ENCODE data around the gene GGTLC2. TPM values are rescaled to one million over a fixed set of nuclear protein-coding genes. Genes with fewer than 3 reads are reported as not detected.

The GGTLC2 gene
- total RNA-seq, 3 donors from 2014 or later (not counting 1 experiment from before 2014, with no cell fraction given), result not detected

DNA sequence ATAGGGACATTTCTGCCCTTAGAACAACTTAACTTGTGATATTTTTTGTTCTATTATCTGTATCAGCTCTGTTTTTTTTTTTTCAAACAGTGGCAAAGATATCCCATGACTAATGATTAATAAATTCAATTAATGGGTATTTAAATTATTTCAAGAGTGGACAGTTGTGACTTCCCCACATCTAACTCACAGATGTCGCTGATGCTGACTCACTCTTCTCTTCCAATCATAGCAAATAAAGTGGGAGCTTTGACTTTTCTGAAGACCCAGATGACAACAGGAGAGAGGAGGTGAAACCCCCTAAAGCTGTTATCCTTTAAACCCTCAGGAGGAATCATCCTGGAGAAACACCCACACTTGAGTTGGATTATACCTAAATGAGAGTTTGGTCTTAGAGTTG is 27.1 kb downstream of the GGTLC2 start:
- peaks cover 2% of the 10 kb centered on the region for H3K27me3 ChIP-seq (ENCODE audit: control insufficient read depth, insufficient read depth, low read length)
- H3K4me1 ChIP-seq (ENCODE audit: control insufficient read depth, insufficient read depth, low read length), result peaks cover 27% of the 10 kb centered on the region
- H3K4me1 Mint-ChIP-seq, result peaks cover 30 to 34% of the 10 kb centered on the region in 2 donors
- WGBS (ENCODE audit: insufficient coverage), result 100% methylated on average over 1 of the region's 1 CpG
- H3K4me3 Mint-ChIP-seq, result no peak overlapping the region
- H3K36me3 Mint-ChIP-seq, result no peaks in the 10 kb centered on the region
- H3K27ac Mint-ChIP-seq, result no peak overlapping the region
- peaks cover 11 to 20% of the 10 kb centered on the region in 2 donors for H3K27me3 Mint-ChIP-seq (ENCODE audit: low read depth in 2 of 2)
- intact Hi-C loops (cut with micrococcal nuclease), result no loop called here
- H3K4me3 ChIP-seq (ENCODE audit: low read length), result no peak overlapping the region
- H3K9me3 ChIP-seq (ENCODE audit: control insufficient read depth, insufficient read depth, low read length), result no peaks in the 10 kb centered on the region
- no peak for DNase-seq
- H3K27ac ChIP-seq (ENCODE audit: low read length), result no peak overlapping the region
- H3K36me3 ChIP-seq (ENCODE audit: control insufficient read depth, insufficient read depth, low read length), result no peaks in the 10 kb centered on the region
- H3K9me3 Mint-ChIP-seq, result no peaks in the 10 kb centered on the region
- TF ChIP-seq, protein P1, sequence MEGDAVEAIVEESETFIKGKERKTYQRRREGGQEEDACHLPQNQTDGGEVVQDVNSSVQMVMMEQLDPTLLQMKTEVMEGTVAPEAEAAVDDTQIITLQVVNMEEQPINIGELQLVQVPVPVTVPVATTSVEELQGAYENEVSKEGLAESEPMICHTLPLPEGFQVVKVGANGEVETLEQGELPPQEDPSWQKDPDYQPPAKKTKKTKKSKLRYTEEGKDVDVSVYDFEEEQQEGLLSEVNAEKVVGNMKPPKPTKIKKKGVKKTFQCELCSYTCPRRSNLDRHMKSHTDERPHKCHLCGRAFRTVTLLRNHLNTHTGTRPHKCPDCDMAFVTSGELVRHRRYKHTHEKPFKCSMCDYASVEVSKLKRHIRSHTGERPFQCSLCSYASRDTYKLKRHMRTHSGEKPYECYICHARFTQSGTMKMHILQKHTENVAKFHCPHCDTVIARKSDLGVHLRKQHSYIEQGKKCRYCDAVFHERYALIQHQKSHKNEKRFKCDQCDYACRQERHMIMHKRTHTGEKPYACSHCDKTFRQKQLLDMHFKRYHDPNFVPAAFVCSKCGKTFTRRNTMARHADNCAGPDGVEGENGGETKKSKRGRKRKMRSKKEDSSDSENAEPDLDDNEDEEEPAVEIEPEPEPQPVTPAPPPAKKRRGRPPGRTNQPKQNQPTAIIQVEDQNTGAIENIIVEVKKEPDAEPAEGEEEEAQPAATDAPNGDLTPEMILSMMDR (IDR thresholded peaks at IDR 0.05), result no peak
- ATAC-seq, result no peak

DNA sequence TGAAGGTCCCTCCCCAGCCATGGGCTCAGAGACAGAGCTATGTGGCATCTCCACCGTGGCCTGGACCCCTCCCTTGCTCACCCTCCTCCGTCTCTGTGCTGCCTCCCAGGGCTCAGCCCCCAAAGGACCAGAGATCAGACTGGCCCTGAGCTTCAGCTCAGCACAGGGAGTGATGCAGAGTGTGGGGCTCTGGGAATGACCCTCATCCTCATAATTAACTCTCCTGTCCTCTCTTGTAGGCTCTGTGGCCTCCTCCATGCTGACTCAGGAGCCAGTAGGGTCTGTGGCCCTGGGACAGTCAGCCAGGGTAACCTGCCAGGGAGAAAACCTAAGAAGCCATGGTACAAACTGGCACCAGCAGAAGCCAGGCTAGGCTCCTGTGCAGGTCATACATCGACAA is 28.7 kb downstream of the GGTLC2 start:
- H3K36me3 ChIP-seq (ENCODE audit: control insufficient read depth, insufficient read depth, low read length), result no peaks in the 10 kb centered on the region
- H3K4me3 ChIP-seq (ENCODE audit: low read length), result no peak overlapping the region
- H3K4me3 Mint-ChIP-seq, result no peak overlapping the region
- H3K27ac ChIP-seq (ENCODE audit: low read length), result no peak overlapping the region
- H3K4me1 ChIP-seq (ENCODE audit: control insufficient read depth, insufficient read depth, low read length), result peaks cover 25% of the 10 kb centered on the region
- peaks cover 11 to 20% of the 10 kb centered on the region in 2 donors for H3K27me3 Mint-ChIP-seq (ENCODE audit: low read depth in 2 of 2)
- peaks cover 2% of the 10 kb centered on the region for H3K27me3 ChIP-seq (ENCODE audit: control insufficient read depth, insufficient read depth, low read length)
- H3K9me3 Mint-ChIP-seq, result no peaks in the 10 kb centered on the region
- no peaks in the 10 kb centered on the region for H3K36me3 Mint-ChIP-seq
- DNase-seq (no peak), ATAC-seq (no peak)
- H3K9me3 ChIP-seq (ENCODE audit: control insufficient read depth, insufficient read depth, low read length), result no peaks in the 10 kb centered on the region
- TF ChIP-seq, protein P1 (IDR thresholded peaks at IDR 0.05), result no peak
- peaks cover 30 to 34% of the 10 kb centered on the region in 2 donors for H3K4me1 Mint-ChIP-seq
- no peak overlapping the region for H3K27ac Mint-ChIP-seq
- intact Hi-C loops (cut with micrococcal nuclease), result no loop called here
- WGBS (ENCODE audit: insufficient coverage), result 83% methylated on average over 3 of the region's 3 CpGs

DNA sequence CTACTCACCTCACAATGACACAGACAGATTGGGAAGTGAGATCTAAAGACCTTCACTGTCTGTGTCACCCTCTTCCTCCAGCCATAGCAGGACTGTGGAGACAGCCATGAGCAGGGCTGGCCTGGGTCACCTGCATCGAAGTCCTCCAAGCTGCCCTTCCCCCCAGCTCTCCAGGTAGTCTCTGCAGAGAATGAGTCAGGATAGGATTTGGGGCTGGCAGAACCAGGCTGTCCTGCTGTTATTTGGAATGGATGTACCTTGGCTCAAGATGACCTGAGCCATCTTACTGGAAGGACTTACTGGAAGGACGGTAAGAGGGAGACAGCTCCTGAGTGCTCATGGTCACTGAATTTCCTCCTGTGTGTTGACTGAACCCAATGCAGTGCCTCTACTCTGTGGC is 29.2 kb downstream of the GGTLC2 start:
- Histone ChIP-seq H3K4me1 (ENCODE audit: control insufficient read depth, insufficient read depth, low read length) (peaks cover 19% of the 10 kb centered on the region), H3K27me3 (ENCODE audit: control insufficient read depth, insufficient read depth, low read length) (peaks cover 2% of the 10 kb centered on the region), H3K36me3 (ENCODE audit: control insufficient read depth, insufficient read depth, low read length) (no peaks in the 10 kb centered on the region), H3K27ac (ENCODE audit: low read length) (no peak overlapping the region), H3K9me3 (ENCODE audit: control insufficient read depth, insufficient read depth, low read length) (no peaks in the 10 kb centered on the region), H3K4me3 (ENCODE audit: low read length) (no peak overlapping the region)
- 91% methylated on average over 2 of the region's 2 CpGs for WGBS (ENCODE audit: insufficient coverage)
- DNase-seq, result no peak
- no peaks in the 10 kb centered on the region for H3K9me3 Mint-ChIP-seq
- H3K36me3 Mint-ChIP-seq, result no peaks in the 10 kb centered on the region
- H3K27ac Mint-ChIP-seq, result no peak overlapping the region
- ATAC-seq, result no peak
- TF ChIP-seq, protein P1 (IDR thresholded peaks at IDR 0.05), result no peak
- H3K4me1 Mint-ChIP-seq, result peaks cover 30 to 35% of the 10 kb centered on the region in 2 donors
- H3K4me3 Mint-ChIP-seq, result no peak overlapping the region
- intact Hi-C loops (cut with micrococcal nuclease), result no loop called here
- peaks cover 11 to 20% of the 10 kb centered on the region in 2 donors for H3K27me3 Mint-ChIP-seq (ENCODE audit: low read depth in 2 of 2)

DNA sequence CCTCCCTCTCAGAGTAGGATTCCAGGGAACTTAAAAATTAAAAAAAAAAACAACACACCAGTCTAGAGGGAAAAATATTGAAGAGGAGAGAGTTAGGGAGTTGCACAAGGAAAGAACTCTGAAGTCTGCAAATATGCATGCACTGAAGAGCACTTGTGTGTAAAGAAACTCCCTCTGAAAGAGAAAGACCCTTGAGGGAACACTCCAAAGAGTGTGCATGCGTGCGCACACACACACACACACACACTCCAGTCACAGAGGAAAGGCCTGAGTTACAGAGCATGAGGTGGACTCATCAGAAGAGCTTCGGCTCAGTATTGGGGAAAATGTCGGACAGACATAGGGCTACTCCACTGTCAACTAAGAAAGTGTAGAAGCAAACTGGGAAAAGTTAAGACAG is 30.1 kb downstream of the GGTLC2 start:
- no peak overlapping the region for H3K4me3 Mint-ChIP-seq
- intact Hi-C loops (cut with micrococcal nuclease), result no loop called here
- no peak overlapping the region for H3K27ac Mint-ChIP-seq

More for the DNA sequence above, 30.1 kb downstream of the GGTLC2 start:
- TF ChIP-seq, protein P1 (IDR thresholded peaks at IDR 0.05), result no peak
- Histone ChIP-seq H3K4me3 (ENCODE audit: low read length) (no peak overlapping the region), H3K27me3 (ENCODE audit: control insufficient read depth, insufficient read depth, low read length) (peaks cover 2% of the 10 kb centered on the region), H3K4me1 (ENCODE audit: control insufficient read depth, insufficient read depth, low read length) (peaks cover 12% of the 10 kb centered on the region), H3K9me3 (ENCODE audit: control insufficient read depth, insufficient read depth, low read length) (no peaks in the 10 kb centered on the region), H3K27ac (ENCODE audit: low read length) (no peak overlapping the region), H3K36me3 (ENCODE audit: control insufficient read depth, insufficient read depth, low read length) (no peaks in the 10 kb centered on the region)
- ATAC-seq (no peak), DNase-seq (no peak)
- H3K4me1 Mint-ChIP-seq, result peaks cover 29 to 37% of the 10 kb centered on the region in 2 donors
- no peaks in the 10 kb centered on the region for H3K9me3 Mint-ChIP-seq
- H3K36me3 Mint-ChIP-seq, result no peaks in the 10 kb centered on the region
- peaks cover 11 to 17% of the 10 kb centered on the region in 2 donors for H3K27me3 Mint-ChIP-seq (ENCODE audit: low read depth in 2 of 2)
- WGBS (ENCODE audit: insufficient coverage), result 100% methylated on average over 2 of the region's 4 CpGs

Data from natural killer cell (primary cell).